H1 (cell line): Measurements from ENCODE around the gene ACACB. TPM values are rescaled to one million over a fixed set of nuclear protein-coding genes. Genes with fewer than 3 reads are reported as not detected.

ENCODE experiments used
- CTCF ChIA-PET: fragments of 300-600 bp; sonication (Branson Sonifier 250); formaldehyde crosslinking; loops from one replicate; lab custom pipeline; 2021; ENCODE audit not compliant: partially characterized antibody; lab: Charles Lee
- POLR2A ChIA-PET: fragments of 300-600 bp; sonication (Branson Sonifier 250); formaldehyde crosslinking; loops from one replicate; lab custom pipeline; 2021; ENCODE audit warnings: inconsistent platforms; ENCODE audit not compliant: partially characterized antibody; lab: Charles Lee
- DNase-seq, 2 experiments: peaks; one replicate each; pipeline versions ENCODE4 v3.0.0 to v3.0.0-alpha.2; 2010 to 2022; ENCODE audit warnings: low spot score in 2 of 2, low read depth in 1 of 2, mixed read lengths in 1 of 2
- FAIRE-seq: peaks from 2 replicates; lab custom pipeline; 2011; peaks lifted over from hg19 to GRCh38; lab: Jason Lieb, UNC
- H2AFZ ChIP-seq: 2 replicates; pipeline ENCODE4 v1.8.1; 2012; ENCODE audit warnings: low read length, inconsistent platforms
- H2AK5ac ChIP-seq: 2 replicates; pipeline ENCODE4 v1.6.1; 2013; ENCODE audit warnings: low read depth, low read length
- H2BK120ac ChIP-seq: replicated peaks from 2 replicates; pipeline ENCODE3; 2013; ENCODE audit warnings: low read depth, low read length, inconsistent platforms
- H2BK12ac ChIP-seq: 2 replicates; pipeline ENCODE4 v1.6.1; 2013; ENCODE audit warnings: low read depth, low read length
- H2BK15ac ChIP-seq: 2 replicates; pipeline ENCODE4 v1.6.1; 2013; ENCODE audit warnings: low read length
- H2BK20ac ChIP-seq: 2 replicates; pipeline ENCODE4 v1.6.1; 2013; ENCODE audit warnings: low read length
- H2BK5ac ChIP-seq: 2 replicates; pipeline ENCODE4 v1.6.1; 2013; ENCODE audit warnings: low read depth, low read length
- H3K14ac ChIP-seq: 2 replicates; pipeline ENCODE4 v1.6.1; 2013; ENCODE audit warnings: inconsistent platforms; ENCODE audit not compliant: insufficient read length
- H3K18ac ChIP-seq: 2 replicates; pipeline ENCODE4 v1.6.1; 2013; ENCODE audit warnings: low read length; ENCODE audit errors: extremely low read depth
- H3K23ac ChIP-seq: 2 replicates; pipeline ENCODE4 v1.6.1; 2013; ENCODE audit warnings: inconsistent platforms; ENCODE audit not compliant: insufficient read length
- H3K23me2 ChIP-seq: 2 replicates; pipeline ENCODE4 v1.6.1; 2013; ENCODE audit warnings: low read depth, low read length
- H3K27ac ChIP-seq: 2 replicates; pipeline ENCODE4 v1.6.1; 2011; ENCODE audit warnings: low read depth, low read length, inconsistent platforms
- H3K27me3 ChIP-seq, 4 experiments: replicated peaks in 1 of 4; 1 replicate in 1 of 4; 2 replicates in 3 of 4; pipeline versions ENCODE4 v1.6.1 to v1.8.1; 2011 to 2013; ENCODE audit warnings: low read length in 3 of 4, mild to moderate bottlenecking in 3 of 4, inconsistent platforms in 2 of 4, mixed read lengths in 2 of 4, moderate library complexity in 1 of 4; ENCODE audit not compliant: control insufficient read depth in 3 of 4, insufficient read depth in 3 of 4; ENCODE audit errors: extremely low read depth in 1 of 4
- H3K36me3 ChIP-seq, 4 experiments: 2 replicates each; pipeline versions ENCODE4 v1.6.1 to v1.8.1; 2011 to 2013; ENCODE audit warnings: mild to moderate bottlenecking in 4 of 4, low read length in 3 of 4, moderate library complexity in 2 of 4, control low read depth in 1 of 4, inconsistent platforms in 1 of 4; ENCODE audit not compliant: insufficient read depth in 4 of 4, control insufficient read depth in 2 of 4
- H3K4ac ChIP-seq: replicated peaks from 2 replicates; pipeline ENCODE3; 2013; ENCODE audit warnings: low read length, low read depth, mixed read lengths, inconsistent platforms; ENCODE audit not compliant: insufficient read length
- H3K4me1 ChIP-seq, 4 experiments: replicated peaks in 1 of 4; 1 replicate in 1 of 4; 2 replicates in 3 of 4; pipeline versions ENCODE4 v1.6.1 to v1.8.1; 2011 to 2013; ENCODE audit warnings: low read length in 3 of 4, inconsistent platforms in 2 of 4, mixed read lengths in 1 of 4; ENCODE audit not compliant: insufficient read depth in 4 of 4, control insufficient read depth in 3 of 4
- H3K4me2 ChIP-seq, 2 experiments: 2 replicates each; pipeline versions ENCODE4 v1.6.1 to v1.8.1; 2011 to 2013; ENCODE audit warnings: low read depth in 2 of 2, low read length in 2 of 2, control low read depth in 1 of 2, inconsistent platforms in 1 of 2, mild to moderate bottlenecking in 1 of 2; ENCODE audit not compliant: insufficient read depth in 1 of 2
- H3K4me3 ChIP-seq, 4 experiments: fragments of 200-600, 300-600 bp in 1 of 4; sonication (generic), shearing (Covaris generic), sonication (Bioruptor Twin) in 1 of 4; 2 replicates each; pipeline versions ENCODE4 v1.5.1 to v1.8.1; 2011 to 2016; ENCODE audit warnings: low read length in 4 of 4, low read depth in 3 of 4, control low read depth in 2 of 4, inconsistent platforms in 2 of 4, mild to moderate bottlenecking in 2 of 4, mixed read lengths in 1 of 4, moderate library complexity in 1 of 4; ENCODE audit not compliant: insufficient read depth in 2 of 4; ENCODE audit errors: extremely low read depth in 1 of 4
- H3K56ac ChIP-seq: replicated peaks from 2 replicates; pipeline ENCODE3; 2013; ENCODE audit warnings: low read depth, mild to moderate bottlenecking, mixed read lengths, low read length, inconsistent platforms; ENCODE audit not compliant: insufficient read length
- H3K79me1 ChIP-seq: 2 replicates; pipeline ENCODE4 v1.6.1; 2013; ENCODE audit warnings: low read depth, low read length, control low read depth
- H3K79me2 ChIP-seq, 2 experiments: 2 replicates each; pipeline versions ENCODE4 v1.6.1 to v1.8.1; 2012 to 2013; ENCODE audit warnings: low read length in 2 of 2, mild to moderate bottlenecking in 2 of 2, inconsistent platforms in 1 of 2; ENCODE audit not compliant: insufficient read depth in 2 of 2, control insufficient read depth in 1 of 2
- H3K9ac ChIP-seq, 4 experiments: replicated peaks in 1 of 4; 1 replicate in 1 of 4; 2 replicates in 3 of 4; pipeline versions ENCODE4 v1.6.1 to v1.8.1; 2011 to 2013; ENCODE audit warnings: low read depth in 3 of 4, low read length in 3 of 4, control low read depth in 2 of 4, mild to moderate bottlenecking in 2 of 4, moderate library complexity in 2 of 4, inconsistent platforms in 1 of 4; ENCODE audit errors: extremely low read depth in 1 of 4
- H3K9me3 ChIP-seq, 2 experiments: 2 replicates each; pipeline versions ENCODE4 v1.6.1 to v1.8.1; 2012 to 2013; ENCODE audit warnings: mild to moderate bottlenecking in 2 of 2, moderate library complexity in 2 of 2, control low read depth in 1 of 2, inconsistent platforms in 1 of 2, low read depth in 1 of 2, low read length in 1 of 2, mixed read lengths in 1 of 2; ENCODE audit not compliant: insufficient read depth in 2 of 2
- H4K20me1 ChIP-seq, 2 experiments: replicated peaks in 1 of 2; 2 replicates each; pipeline versions ENCODE3 to v1.8.1; 2011 to 2013; ENCODE audit warnings: inconsistent platforms in 2 of 2, low read length in 2 of 2, mild to moderate bottlenecking in 1 of 2; ENCODE audit not compliant: insufficient read depth in 2 of 2, control insufficient read depth in 1 of 2
- H4K5ac ChIP-seq: 2 replicates; pipeline ENCODE4 v1.6.1; 2013; ENCODE audit warnings: low read length, low read depth, mixed read lengths, inconsistent platforms; ENCODE audit not compliant: insufficient read length
- H4K8ac ChIP-seq: 2 replicates; pipeline ENCODE4 v1.8.0; 2013; ENCODE audit warnings: mild to moderate bottlenecking, moderate library complexity, low read length, inconsistent platforms; ENCODE audit not compliant: insufficient read depth; ENCODE audit errors: extremely low read depth
- H4K91ac ChIP-seq: replicated peaks from 2 replicates; pipeline ENCODE3; 2013; ENCODE audit warnings: low read length, mixed read lengths, inconsistent platforms; ENCODE audit not compliant: insufficient read length
- CHD2 ChIP-seq: IDR thresholded peaks from 2 replicates; pipeline ENCODE4 v1.6.1; 2012; ENCODE audit warnings: low read length, improper control_type of control experiment
- CTCF ChIP-seq, 3 experiments: IDR thresholded peaks; 1 replicate in 2 of 3; 2 replicates in 1 of 3; pipeline versions ENCODE4 v1.5.1 to v1.6.1; 2011; ENCODE audit warnings: low read length in 3 of 3, mild to moderate bottlenecking in 3 of 3, inconsistent platforms in 2 of 3, low read depth in 1 of 3, moderate library complexity in 1 of 3; ENCODE audit not compliant: insufficient read depth in 1 of 3; ENCODE audit errors: control extremely low read depth in 1 of 3
- GABPA ChIP-seq: IDR thresholded peaks from 2 replicates; pipeline ENCODE4 v1.6.1; 2011; ENCODE audit warnings: mild to moderate bottlenecking, low read length, moderate library complexity, borderline replicate concordance; ENCODE audit not compliant: insufficient read depth
- HDAC2 ChIP-seq, 2 experiments: fragments of 300-600 bp in 1 of 2; sonication (generic) in 1 of 2; IDR thresholded peaks; 2 replicates each; pipeline ENCODE4 v1.6.1; 2011 to 2012; ENCODE audit warnings: low read depth in 2 of 2, low read length in 2 of 2, mild to moderate bottlenecking in 2 of 2, moderate library complexity in 2 of 2, borderline replicate concordance in 1 of 2, inconsistent platforms in 1 of 2
- JUN ChIP-seq: IDR thresholded peaks from 2 replicates; pipeline ENCODE4 v1.6.1; 2011; ENCODE audit warnings: low read depth, mild to moderate bottlenecking, improper control_type of control experiment, low read length
- KDM5A ChIP-seq: fragments of 200-600 bp; IDR thresholded peaks from 2 replicates; pipeline ENCODE4 v1.7.1; 2012; ENCODE audit warnings: mild to moderate bottlenecking, low read length, inconsistent platforms, mixed read lengths
- POLR2AphosphoS5 ChIP-seq: IDR thresholded peaks from 2 replicates; pipeline ENCODE4 v1.6.1; 2011; ENCODE audit warnings: low read depth, low read length
- RBBP5 ChIP-seq: IDR thresholded peaks from 2 replicates; pipeline ENCODE4 v1.7.1; 2012; ENCODE audit warnings: low read depth, mild to moderate bottlenecking, inconsistent platforms, low read length, moderate library complexity, borderline replicate concordance
- SP4 ChIP-seq: IDR thresholded peaks from 2 replicates; pipeline ENCODE4 v1.6.1; 2012; ENCODE audit warnings: low read length, inconsistent platforms
- WGBS, 2 experiments: shearing (Covaris generic) in 1 of 2; methylation state at CpG; one replicate each; pipeline versions ENCODE4 v1.1.6 to v1.1.7; 2013 to 2015; ENCODE audit warnings: low lambda C conversion rate in 2 of 2, mixed read lengths in 2 of 2, inconsistent platforms in 1 of 2, low coverage in 1 of 2, missing lambda C conversion rate in 1 of 2; ENCODE audit not compliant: insufficient replicate concordance in 2 of 2, insufficient coverage in 1 of 2, insufficient read length in 1 of 2; ENCODE audit errors: extremely low coverage in 1 of 2, missing lambda C conversion rate in 1 of 2; 5-methylcytosine and 5-hydroxymethylcytosine counted together
- polyA plus RNA-seq, 7 experiments: library from polyadenylated mRNA; depleted of rRNA in 3 of 7; stranded (reverse) in 5 of 7; unstranded in 2 of 7; fragments of >200 nt in 5 of 7; fragments of 200-250 nt in 2 of 7; gene quantifications; 1 replicate in 5 of 7; 2 replicates in 1 of 7; 4 replicates in 1 of 7; pipeline versions ENCODE4 v1.2.1 to v1.2.3, GENCODE V29; 2011 to 2013; ENCODE audit warnings: missing spikeins in 2 of 7, mixed read lengths in 2 of 7
- total RNA-seq: library from RNA; stranded (reverse); fragmentation: NEBNext Ultra II Directional; extraction: Animal tissue kit (Norgen Biotek cat#: 25700); gene quantifications from 2 replicates; pipeline ENCODE4 v1.2.1, GENCODE V29; 2021
- TF ChIP-seq, protein P1 (sequence below): IDR thresholded peaks from 2 replicates; pipeline ENCODE4 v1.6.1; 2012; ENCODE audit warnings: low read length, inconsistent platforms

The ACACB gene
- total and polyA plus RNA-seq, 2 of the 8 experiments (the other 6 are each of a cell fraction or from before 2014, with no cell fraction given): 5.8 to 15.3 TPM

DNA sequence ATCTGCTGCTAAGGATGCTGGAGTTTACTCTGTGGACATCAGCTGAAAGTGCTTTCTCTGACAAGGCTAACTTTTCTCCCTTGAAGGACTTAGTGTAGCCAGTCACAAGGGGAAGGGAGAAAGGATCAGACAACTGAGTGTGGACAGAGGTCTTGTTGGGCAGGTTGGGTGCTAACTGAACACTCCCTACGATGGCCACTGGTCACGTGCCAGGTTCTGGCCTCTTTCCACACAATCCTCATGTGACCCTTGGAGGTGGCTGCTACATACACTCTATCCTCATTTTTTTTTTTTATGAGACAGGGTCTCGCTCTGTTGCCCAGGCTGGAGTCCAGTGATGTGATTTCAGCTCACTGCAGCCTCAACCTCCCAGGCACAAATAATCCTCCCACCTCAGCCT lies 153.0 kb downstream of the ACACB start:
- H3K27me3 ChIP-seq: peaks cover 0 to 2% (median 0%) of the 10 kb centered on the region in 4 experiments; a peak in 1 of 7 replicates
- H3K4me2 ChIP-seq: no peak overlapping the region
- H4K8ac ChIP-seq: no peak overlapping the region
- no peak overlapping the region for H3K18ac ChIP-seq
- H4K5ac ChIP-seq: no peak overlapping the region
- no peak overlapping the region for H3K4me3 ChIP-seq
- no peaks in the 10 kb centered on the region for H3K9me3 ChIP-seq
- H3K79me1 ChIP-seq: no peaks in the 10 kb centered on the region
- POLR2A ChIA-PET: no interaction called here
- no peak overlapping the region for H3K14ac ChIP-seq
- 95% methylated on average over 3 of the region's 3 CpGs; no CpG with 5 or more reads in 1 of the 2 experiments for WGBS, 2 experiments
- no peaks in the 10 kb centered on the region for H3K36me3 ChIP-seq
- peaks cover 0 to 7% (median 2%) of the 10 kb centered on the region in 4 experiments; a peak in 3 of 7 replicates for H3K4me1 ChIP-seq
- no peak for FAIRE-seq
- H3K23ac ChIP-seq: no peak overlapping the region
- H2BK20ac ChIP-seq: no peak overlapping the region
- no peak overlapping the region for H2BK15ac ChIP-seq
- CTCF ChIA-PET: interaction anchor here (0.7 to 9.8 kb wide), 4 partner anchors 9 to 145 kb away, joined by 3 to 148 read pairs (median 4); no protein-coding TSS in a partner anchor
- no peak overlapping the region for H2AK5ac ChIP-seq
- no peak overlapping the region for H4K91ac ChIP-seq
- no peak overlapping the region for H3K4ac ChIP-seq
- H2AFZ ChIP-seq: no peak overlapping the region
- H3K56ac ChIP-seq: no peak overlapping the region
- no peaks in the 10 kb centered on the region for H4K20me1 ChIP-seq
- H3K79me2 ChIP-seq: no peaks in the 10 kb centered on the region
- no peak overlapping the region for H3K9ac ChIP-seq
- no peak for DNase-seq
- no peak overlapping the region for H2BK5ac ChIP-seq
- H3K27ac ChIP-seq: no peak overlapping the region
- no peak overlapping the region for H2BK12ac ChIP-seq
- H2BK120ac ChIP-seq: no peak overlapping the region
- H3K23me2 ChIP-seq: no peaks in the 10 kb centered on the region
- TF ChIP-seq HDAC2 (IDR thresholded peaks at IDR 0.05; ENCODE audit: borderline replicate concordance in 1 of 2, low read depth in 2 of 2, low read length in 2 of 2) (no peak), CTCF (IDR thresholded peaks at IDR 0.05; ENCODE audit: control extremely low read depth in 1 of 3, insufficient read depth in 1 of 3, low read depth in 1 of 3, low read length in 3 of 3) (no peak), POLR2AphosphoS5 (no peak), SP4 (no peak), KDM5A (no peak), GABPA (no peak), RBBP5 (no peak), JUN (no peak), CHD2 (no peak)
- TF ChIP-seq, protein P1, sequence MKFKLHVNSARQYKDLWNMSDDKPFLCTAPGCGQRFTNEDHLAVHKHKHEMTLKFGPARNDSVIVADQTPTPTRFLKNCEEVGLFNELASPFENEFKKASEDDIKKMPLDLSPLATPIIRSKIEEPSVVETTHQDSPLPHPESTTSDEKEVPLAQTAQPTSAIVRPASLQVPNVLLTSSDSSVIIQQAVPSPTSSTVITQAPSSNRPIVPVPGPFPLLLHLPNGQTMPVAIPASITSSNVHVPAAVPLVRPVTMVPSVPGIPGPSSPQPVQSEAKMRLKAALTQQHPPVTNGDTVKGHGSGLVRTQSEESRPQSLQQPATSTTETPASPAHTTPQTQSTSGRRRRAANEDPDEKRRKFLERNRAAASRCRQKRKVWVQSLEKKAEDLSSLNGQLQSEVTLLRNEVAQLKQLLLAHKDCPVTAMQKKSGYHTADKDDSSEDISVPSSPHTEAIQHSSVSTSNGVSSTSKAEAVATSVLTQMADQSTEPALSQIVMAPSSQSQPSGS: no peak
